ENCODE measurements around the gene ZNF280C.

- TF ChIP-seq CTCF (IDR thresholded peaks at IDR 0.05) (no peak), POLR2A (IDR thresholded peaks at IDR 0.05) (no peak)
Observed at GRCh38 chrX:130158311-130158710, 110.4 kb downstream of the ZNF280C start.
